B cell (primary cell): ENCODE measurements around the gene RING1. TPM values are rescaled to one million over a fixed set of nuclear protein-coding genes. Genes with fewer than 3 reads are reported as not detected.

ENCODE experiments used
- ATAC-seq: fragments of 200-7000 bp; cut with Tn5 transposase; one replicate; pipeline ENCODE4 v1.10.0; 2021; ENCODE audit warnings: low read depth, mild to moderate bottlenecking, moderate number of reproducible peaks, moderate library complexity
- CTCF ChIA-PET: fragments of 350-600 bp; sonication (Branson Sonifier 250); formaldehyde crosslinking; loops from one replicate; lab custom pipeline; 2021; ENCODE audit warnings: antibody characterized with exemption, inconsistent platforms; lab: Charles Lee
- POLR2A ChIA-PET: fragments of 350-600 bp; sonication (Branson Sonifier 250); formaldehyde crosslinking; loops from one replicate; lab custom pipeline; 2021; ENCODE audit warnings: antibody characterized with exemption; lab: Charles Lee
- DNase-seq: peaks from one replicate; pipeline ENCODE4 v3.0.0; 2013
- H2AFZ ChIP-seq: 2 replicates; pipeline ENCODE4 v1.6.1; 2012; ENCODE audit warnings: mild to moderate bottlenecking, low read depth, low read length; ENCODE audit not compliant: insufficient read depth, poor library complexity, severe bottlenecking
- H3K27ac ChIP-seq, 2 donors: 1 replicate in 1 of 2; 2 replicates in 1 of 2; pipeline ENCODE4 v1.5.1; 2012 to 2013; ENCODE audit warnings: low read length in 2 of 2, mild to moderate bottlenecking in 2 of 2, moderate library complexity in 1 of 2
- H3K27me3 ChIP-seq, 4 experiments: fragments of 200-600 bp in 1 of 4; sonication (generic) in 1 of 4; replicated peaks in 1 of 4; 1 replicate in 2 of 4; 2 replicates in 2 of 4; pipeline versions ENCODE4 v1.6.1 to v1.7.0; 2013 to 2016; ENCODE audit warnings: low read length in 3 of 4, mild to moderate bottlenecking in 2 of 4, mixed read lengths in 1 of 4, moderate library complexity in 1 of 4; ENCODE audit not compliant: insufficient read depth in 4 of 4, control insufficient read depth in 3 of 4; ENCODE audit errors: control extremely low read depth in 1 of 4
- H3K36me3 ChIP-seq, 2 experiments: replicated peaks in 1 of 2; 1 replicate in 1 of 2; 2 replicates in 1 of 2; pipeline versions ENCODE4 v1.6.1 to v1.7.1; 2013; ENCODE audit warnings: low read length in 1 of 2; ENCODE audit not compliant: insufficient read depth in 2 of 2, control insufficient read depth in 1 of 2; ENCODE audit errors: control extremely low read depth in 1 of 2, extremely low read depth in 1 of 2
- H3K4me1 ChIP-seq, 2 donors: fragments of 200-600 bp in 1 of 2; sonication (generic) in 1 of 2; 1 replicate in 1 of 2; 2 replicates in 1 of 2; pipeline versions ENCODE4 v1.5.1 to v1.6.1; 2013 to 2017; ENCODE audit warnings: low read length in 2 of 2; ENCODE audit not compliant: control insufficient read depth in 2 of 2, insufficient read depth in 2 of 2
- H3K4me2 ChIP-seq: replicated peaks from 2 replicates; pipeline ENCODE3; 2012; ENCODE audit warnings: mild to moderate bottlenecking, low read depth, low read length; ENCODE audit not compliant: poor library complexity, severe bottlenecking
- H3K4me3 ChIP-seq, 5 experiments: fragments of 200-600 bp in 1 of 5; sonication (generic) in 1 of 5; 1 replicate in 3 of 5; 2 replicates in 2 of 5; pipeline versions ENCODE4 v1.5.1 to v1.7.0; 2011 to 2016; ENCODE audit warnings: low read length in 4 of 5, mild to moderate bottlenecking in 4 of 5, low read depth in 2 of 5, control low read depth in 1 of 5, moderate library complexity in 1 of 5; ENCODE audit not compliant: insufficient read depth in 1 of 5; ENCODE audit errors: control extremely low read depth in 1 of 5, extremely low read depth in 1 of 5
- H3K79me2 ChIP-seq: fragments of 200-600 bp; sonication (generic); one replicate; pipeline ENCODE4 v1.6.0; 2016; ENCODE audit warnings: low read length; ENCODE audit not compliant: control insufficient read depth, insufficient read depth
- H3K9ac ChIP-seq: fragments of 200-600 bp; sonication (generic); 2 replicates; pipeline ENCODE4 v1.6.1; 2017; ENCODE audit warnings: mild to moderate bottlenecking, low read length, moderate library complexity
- H3K9me3 ChIP-seq, 3 donors: one replicate each; pipeline versions ENCODE4 v1.6.1 to v1.7.1; 2013; ENCODE audit warnings: low read length in 2 of 3; ENCODE audit not compliant: control insufficient read depth in 2 of 3, insufficient read depth in 1 of 3; ENCODE audit errors: control extremely low read depth in 1 of 3
- H4K20me1 ChIP-seq: 2 replicates; pipeline ENCODE4 v1.6.0; 2012; ENCODE audit warnings: mild to moderate bottlenecking, low read length; ENCODE audit not compliant: insufficient read depth, control insufficient read depth, poor library complexity, severe bottlenecking
- H3K27ac Mint-ChIP-seq: one replicate; pipeline ENCODE4 v1.8.0; 2021; ENCODE audit warnings: mixed read lengths
- H3K27me3 Mint-ChIP-seq: one replicate; pipeline ENCODE4 v1.8.0; 2021; ENCODE audit warnings: mixed read lengths
- H3K4me1 Mint-ChIP-seq: one replicate; pipeline ENCODE4 v1.8.0; 2021; ENCODE audit warnings: mixed read lengths
- H3K4me3 Mint-ChIP-seq: one replicate; pipeline ENCODE4 v1.8.0; 2021; ENCODE audit warnings: mixed read lengths
- H3K9me3 Mint-ChIP-seq: one replicate; pipeline ENCODE4 v1.8.0; 2022; ENCODE audit warnings: mixed read lengths; ENCODE audit not compliant: insufficient read depth
- EZH2 ChIP-seq: IDR thresholded peaks from 2 replicates; pipeline ENCODE4 v1.6.1; 2012; ENCODE audit warnings: borderline replicate concordance, low read depth, mild to moderate bottlenecking, moderate library complexity, low read length; ENCODE audit not compliant: insufficient read depth, poor library complexity, severe bottlenecking
- WGBS: methylation state at CpG from one replicate; pipeline ENCODE4 v1.1.5; 2013; ENCODE audit warnings: missing lambda C conversion rate; ENCODE audit not compliant: insufficient coverage; 5-methylcytosine and 5-hydroxymethylcytosine counted together
- intact Hi-C: fragments of 100-400 bp; cut with micrococcal nuclease; formaldehyde crosslinking; loops from one replicate; pipeline ENCODE4 v1.10.0; 2022
- polyA plus RNA-seq: library from polyadenylated mRNA; depleted of rRNA; stranded (reverse); fragments of >200 nt; gene quantifications from 2 replicates; pipeline ENCODE4 v1.2.3, GENCODE V29; 2012
- total RNA-seq, 2 donors: library from RNA; stranded (reverse); fragments of 120-200 nt in 1 of 2; gene quantifications; 1 replicate in 1 of 2; 2 replicates in 1 of 2; pipeline versions ENCODE4 v1.2.3 to v1.2.4, GENCODE V29; 2013 to 2022
- TF ChIP-seq, protein P1 (sequence below): fragments of 200-600 bp; IDR thresholded peaks from one replicate; pipeline ENCODE4 v1.8.0; 2022; ENCODE audit warnings: antibody characterized with exemption, mild to moderate bottlenecking

The RING1 gene
- total and polyA plus RNA-seq, 2 donors (not counting 1 experiment from before 2014, with no cell fraction given), result 37.1 to 44.2 TPM

DNA sequence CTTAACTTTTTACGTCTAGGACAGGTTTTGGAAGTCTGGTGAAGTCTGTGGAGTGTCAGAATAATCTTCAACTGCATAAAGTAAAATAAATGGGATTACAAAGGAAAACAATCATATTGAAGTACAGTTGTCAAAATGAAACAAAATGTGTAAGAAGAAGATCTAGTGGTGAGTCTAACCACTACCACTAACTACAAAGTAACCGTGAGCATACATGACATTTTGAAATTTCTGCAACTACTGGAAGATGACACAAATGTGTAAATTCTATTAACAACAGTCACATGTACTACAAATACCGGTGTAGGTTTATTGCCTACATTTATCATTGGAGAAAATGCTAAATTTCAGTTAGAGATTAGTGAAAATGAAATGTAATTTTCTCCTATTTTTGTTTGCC lies 33.7 kb downstream of the RING1 start:
- Mint-ChIP-seq H3K27me3 (peaks cover 34% of the 10 kb centered on the region), H3K4me1 (peaks cover 3% of the 10 kb centered on the region), H3K9me3 (no peaks in the 10 kb centered on the region), H3K27ac (no peak overlapping the region), H3K4me3 (no peak overlapping the region)
- Histone ChIP-seq H3K27me3 (peaks cover 0 to 8% (median 0%) of the 10 kb centered on the region in 4 experiments), H3K9ac (no peak overlapping the region), H3K4me2 (no peak overlapping the region), H3K4me3 (no peak overlapping the region), H3K36me3 (no peaks in the 10 kb centered on the region), H3K79me2 (no peaks in the 10 kb centered on the region), H3K4me1 (no peaks in the 10 kb centered on the region), H3K27ac (no peak overlapping the region), H4K20me1 (no peaks in the 10 kb centered on the region), H3K9me3 (no peaks in the 10 kb centered on the region), H2AFZ (no peak overlapping the region)
- TF ChIP-seq, protein P1, sequence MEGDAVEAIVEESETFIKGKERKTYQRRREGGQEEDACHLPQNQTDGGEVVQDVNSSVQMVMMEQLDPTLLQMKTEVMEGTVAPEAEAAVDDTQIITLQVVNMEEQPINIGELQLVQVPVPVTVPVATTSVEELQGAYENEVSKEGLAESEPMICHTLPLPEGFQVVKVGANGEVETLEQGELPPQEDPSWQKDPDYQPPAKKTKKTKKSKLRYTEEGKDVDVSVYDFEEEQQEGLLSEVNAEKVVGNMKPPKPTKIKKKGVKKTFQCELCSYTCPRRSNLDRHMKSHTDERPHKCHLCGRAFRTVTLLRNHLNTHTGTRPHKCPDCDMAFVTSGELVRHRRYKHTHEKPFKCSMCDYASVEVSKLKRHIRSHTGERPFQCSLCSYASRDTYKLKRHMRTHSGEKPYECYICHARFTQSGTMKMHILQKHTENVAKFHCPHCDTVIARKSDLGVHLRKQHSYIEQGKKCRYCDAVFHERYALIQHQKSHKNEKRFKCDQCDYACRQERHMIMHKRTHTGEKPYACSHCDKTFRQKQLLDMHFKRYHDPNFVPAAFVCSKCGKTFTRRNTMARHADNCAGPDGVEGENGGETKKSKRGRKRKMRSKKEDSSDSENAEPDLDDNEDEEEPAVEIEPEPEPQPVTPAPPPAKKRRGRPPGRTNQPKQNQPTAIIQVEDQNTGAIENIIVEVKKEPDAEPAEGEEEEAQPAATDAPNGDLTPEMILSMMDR, result no peak
- no peak for TF ChIP-seq EZH2
- ChIA-PET CTCF (no interaction called here), POLR2A (no interaction called here)
- no peak for ATAC-seq
- WGBS, result no CpG with 5 or more reads among the region's 3 CpGs
- DNase-seq, result no peak
- intact Hi-C loops, result loop anchor here (10.0 kb wide), 1 partner anchor 347 kb away; no protein-coding TSS in a partner anchor

DNA sequence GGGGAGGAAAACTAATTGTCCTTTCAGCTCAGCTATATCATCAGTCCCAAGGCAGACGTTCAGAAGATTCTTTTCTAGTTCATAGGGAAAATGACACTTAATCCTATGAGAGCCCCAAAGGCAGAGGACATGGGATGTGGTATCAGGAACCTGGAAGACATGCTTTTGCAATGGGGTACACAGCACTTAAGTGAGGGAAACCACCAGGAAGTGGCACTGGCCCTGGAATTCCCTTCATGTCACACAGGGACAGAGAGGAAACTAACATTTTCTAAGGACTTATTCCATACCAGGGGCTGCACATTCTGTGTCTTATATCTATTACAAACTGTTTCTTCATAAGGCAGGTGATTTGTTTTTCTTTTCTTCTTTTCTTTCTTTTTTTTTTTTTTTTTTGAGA lies 35.2 kb downstream of the RING1 start:
- Histone ChIP-seq H3K27me3 (peaks cover 0 to 8% (median 0%) of the 10 kb centered on the region in 4 experiments), H3K4me3 (no peak overlapping the region), H3K79me2 (no peaks in the 10 kb centered on the region), H3K9ac (no peak overlapping the region), H3K4me1 (peaks cover 4 to 6% of the 10 kb centered on the region in 2 donors), H3K36me3 (no peaks in the 10 kb centered on the region), H3K4me2 (no peak overlapping the region), H2AFZ (no peak overlapping the region), H3K27ac (no peak overlapping the region), H3K9me3 (no peaks in the 10 kb centered on the region), H4K20me1 (no peaks in the 10 kb centered on the region)
- H3K27me3 Mint-ChIP-seq, result peaks cover 30% of the 10 kb centered on the region
- H3K9me3 Mint-ChIP-seq, result no peaks in the 10 kb centered on the region
- H3K27ac Mint-ChIP-seq, result no peak overlapping the region
- H3K4me1 Mint-ChIP-seq, result peaks cover 9% of the 10 kb centered on the region
- DNase-seq, result no peak
- no peak for ATAC-seq
- CTCF ChIA-PET, result no interaction called here
- intact Hi-C loops, result loop anchor here (10.0 kb wide), 1 partner anchor 349 kb away; no protein-coding TSS in a partner anchor
- no peak overlapping the region for H3K4me3 Mint-ChIP-seq
- POLR2A ChIA-PET, result interaction anchor here (0.7 kb wide), 1 partner anchor 270 kb away, joined by 7 read pairs; no protein-coding TSS in a partner anchor
- TF ChIP-seq, protein P1, result no peak
- TF ChIP-seq EZH2, result no peak
- no CpG with 5 or more reads among the region's 1 CpG for WGBS
